ENCODE results near the gene ERCC1.
"Not testable (repeated sequence)": the region's sequence is repeated elsewhere in the genome, so short reads cannot be mapped to it uniquely, and the experiment has no call there.

The ERCC1 gene

GRCh38 chr19:45440259-45440638 is 16.5 kb upstream of the ERCC1 start:
- no peaks in the 10 kb centered on the region for H3K36me3 ChIP-seq (ENCODE audit: control insufficient read depth, insufficient read depth, low read length)
- peak overlapping the region; percentile 94 for H2AFZ ChIP-seq
- peak overlapping the region; percentile 80 for H3K4me3 ChIP-seq (ENCODE audit: low read depth, low read length)
- TF ChIP-seq CTCF (IDR thresholded peaks at IDR 0.05) = no peak
- H3K79me2 ChIP-seq = peaks cover 3% of the 10 kb centered on the region
- H3K27me3 ChIP-seq (ENCODE audit: control insufficient read depth, insufficient read depth, low read length) = no peaks in the 10 kb centered on the region
- H3K27ac ChIP-seq = peak overlapping the region; percentile 87
- peak overlapping the region; percentile 90 for H3K4me2 ChIP-seq (ENCODE audit: low read length)
- peak overlapping the region; percentile 78 for H3K9ac ChIP-seq
- peaks cover 15% of the 10 kb centered on the region for H3K4me1 ChIP-seq
- no peaks in the 10 kb centered on the region for H3K9me3 ChIP-seq (ENCODE audit: control insufficient read depth, low read length)

GRCh38 chr19:45439569-45440258 is 16.0 kb upstream of the ERCC1 start:
- Histone ChIP-seq H3K9ac (peak overlapping the region; percentile 78), H3K9me3 (ENCODE audit: control insufficient read depth, low read length) (no peaks in the 10 kb centered on the region), H3K27me3 (ENCODE audit: control insufficient read depth, insufficient read depth, low read length) (no peaks in the 10 kb centered on the region), H2AFZ (peak overlapping the region; percentile 94), H3K79me2 (peaks cover 2% of the 10 kb centered on the region), H3K4me2 (ENCODE audit: low read length) (peak overlapping the region; percentile 90), H3K27ac (peak overlapping the region; percentile 87), H3K36me3 (ENCODE audit: control insufficient read depth, insufficient read depth, low read length) (no peaks in the 10 kb centered on the region), H3K4me1 (peaks cover 13% of the 10 kb centered on the region), H3K4me3 (ENCODE audit: low read depth, low read length) (peak overlapping the region; percentile 80)
- TF ChIP-seq CTCF (IDR thresholded peaks at IDR 0.05) = peak; percentile 100

- H3K4me1 ChIP-seq = peaks cover 9% of the 10 kb centered on the region
- H3K4me2 ChIP-seq (ENCODE audit: low read length) = peak overlapping the region; percentile 90
- no peaks in the 10 kb centered on the region for H3K9me3 ChIP-seq (ENCODE audit: control insufficient read depth, low read length)
- peak overlapping the region; percentile 87 for H3K27ac ChIP-seq
- H3K36me3 ChIP-seq (ENCODE audit: control insufficient read depth, insufficient read depth, low read length) = no peaks in the 10 kb centered on the region
- no peaks in the 10 kb centered on the region for H3K27me3 ChIP-seq (ENCODE audit: control insufficient read depth, insufficient read depth, low read length)
- peak overlapping the region; percentile 80 for H3K4me3 ChIP-seq (ENCODE audit: low read depth, low read length)
- no peak overlapping the region for H3K9ac ChIP-seq
- H2AFZ ChIP-seq = peak overlapping the region; percentile 94
- TF ChIP-seq CTCF (IDR thresholded peaks at IDR 0.05) = no peak
- no peaks in the 10 kb centered on the region for H3K79me2 ChIP-seq
Observed at GRCh38 chr19:45439190-45439568, 15.5 kb upstream of the ERCC1 start.

GRCh38 chr19:45437328-45437727 is 13.6 kb upstream of the ERCC1 start:
- Histone ChIP-seq H3K27ac (no peak overlapping the region), H3K79me2 (no peaks in the 10 kb centered on the region), H3K9ac (no peak overlapping the region), H3K4me1 (peaks cover 4% of the 10 kb centered on the region), H3K36me3 (ENCODE audit: control insufficient read depth, insufficient read depth, low read length) (no peaks in the 10 kb centered on the region), H2AFZ (no peak overlapping the region), H3K4me3 (ENCODE audit: low read depth, low read length) (no peak overlapping the region), H3K27me3 (ENCODE audit: control insufficient read depth, insufficient read depth, low read length) (no peaks in the 10 kb centered on the region), H3K9me3 (ENCODE audit: control insufficient read depth, low read length) (no peaks in the 10 kb centered on the region), H3K4me2 (ENCODE audit: low read length) (no peak overlapping the region)
- TF ChIP-seq CTCF (IDR thresholded peaks at IDR 0.05) = no peak

- not testable (repeated sequence) for H3K27ac ChIP-seq; H3K9ac ChIP-seq; H3K9me3 ChIP-seq (ENCODE audit: control insufficient read depth, low read length)
Observed at GRCh38 chr19:45432543-45432942, 8.8 kb upstream of the ERCC1 start.

GRCh38 chr19:45431008-45431407 is 7.3 kb upstream of the ERCC1 start:
- not testable (repeated sequence) for H3K9ac ChIP-seq; H3K4me1 ChIP-seq; H3K79me2 ChIP-seq; H3K9me3 ChIP-seq (ENCODE audit: control insufficient read depth, low read length); H3K27ac ChIP-seq; H3K36me3 ChIP-seq (ENCODE audit: control insufficient read depth, insufficient read depth, low read length); H3K4me2 ChIP-seq (ENCODE audit: low read length); H3K4me3 ChIP-seq (ENCODE audit: low read depth, low read length); H2AFZ ChIP-seq; H3K27me3 ChIP-seq (ENCODE audit: control insufficient read depth, insufficient read depth, low read length)

More at GRCh38 chr19:45432543-45432942, 8.8 kb upstream of the ERCC1 start:
- not testable (repeated sequence) for H3K36me3 ChIP-seq (ENCODE audit: control insufficient read depth, insufficient read depth, low read length); H3K79me2 ChIP-seq; H3K4me3 ChIP-seq (ENCODE audit: low read depth, low read length); H3K4me1 ChIP-seq; H3K27me3 ChIP-seq (ENCODE audit: control insufficient read depth, insufficient read depth, low read length); H2AFZ ChIP-seq; H3K4me2 ChIP-seq (ENCODE audit: low read length)

- H3K27ac ChIP-seq; H3K9me3 ChIP-seq (ENCODE audit: control insufficient read depth, low read length); H3K27me3 ChIP-seq (ENCODE audit: control insufficient read depth, insufficient read depth, low read length); H3K9ac ChIP-seq; H2AFZ ChIP-seq; H3K4me3 ChIP-seq (ENCODE audit: low read depth, low read length); H3K4me1 ChIP-seq; H3K79me2 ChIP-seq; H3K4me2 ChIP-seq (ENCODE audit: low read length); H3K36me3 ChIP-seq (ENCODE audit: control insufficient read depth, insufficient read depth, low read length): not testable (repeated sequence)
Observed at GRCh38 chr19:45429896-45430295, 6.2 kb upstream of the ERCC1 start.
